ENCODE data around the gene ST7.

Gene ST7

DNA sequence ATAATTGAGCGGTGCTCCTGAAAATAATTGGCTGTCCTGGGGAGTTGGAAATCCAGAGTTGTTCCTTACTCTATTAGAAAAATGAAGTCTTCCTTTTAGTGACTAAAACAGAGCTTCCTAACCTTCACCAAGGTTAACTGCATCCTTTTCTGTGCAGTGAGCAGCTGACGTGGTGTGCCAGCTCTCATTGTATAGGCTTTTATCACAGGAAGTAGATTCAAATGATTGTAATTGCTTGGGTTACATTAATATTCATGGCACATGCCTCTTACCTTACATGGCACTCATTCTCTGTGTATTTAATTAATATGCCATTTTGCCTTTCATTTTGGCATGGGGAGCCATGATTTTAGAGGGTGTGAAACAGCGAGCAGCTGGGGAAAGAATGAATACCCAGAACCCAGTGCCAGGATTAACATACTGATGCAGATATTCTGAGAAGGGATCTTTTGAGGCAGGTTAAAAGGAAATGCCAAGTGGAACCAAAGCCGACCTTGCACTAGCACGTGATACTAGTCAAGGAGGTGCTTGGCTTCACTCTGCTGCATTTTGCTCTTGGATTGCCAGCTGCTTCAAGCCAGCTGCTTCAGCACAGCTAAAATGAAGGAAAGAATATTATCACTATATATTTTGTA is 115.3 kb downstream of the ST7 start:
- peak; percentile 72 for DNase-seq (ENCODE audit: low spot score)

DNA sequence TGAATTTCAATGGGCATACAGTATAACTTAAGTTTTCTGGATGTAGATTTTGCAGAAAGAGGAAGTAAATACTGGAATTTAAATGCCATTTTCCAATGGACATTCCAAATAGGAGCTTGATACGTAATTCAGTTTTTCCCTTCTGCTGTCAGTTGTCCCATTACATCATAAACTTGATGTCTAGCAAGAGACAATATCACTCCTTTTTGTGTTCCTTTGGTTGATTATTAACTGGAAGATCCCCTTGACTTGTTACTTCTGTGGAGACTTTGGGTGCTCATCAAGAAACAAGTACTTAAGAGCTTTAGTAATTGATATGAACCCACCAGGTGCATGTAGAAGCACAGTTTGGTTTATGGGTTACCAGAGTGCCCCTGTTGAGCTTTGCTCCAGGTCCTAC is 116.1 kb downstream of the ST7 start:
- DNase-seq (ENCODE audit: low spot score): no peak

DNA sequence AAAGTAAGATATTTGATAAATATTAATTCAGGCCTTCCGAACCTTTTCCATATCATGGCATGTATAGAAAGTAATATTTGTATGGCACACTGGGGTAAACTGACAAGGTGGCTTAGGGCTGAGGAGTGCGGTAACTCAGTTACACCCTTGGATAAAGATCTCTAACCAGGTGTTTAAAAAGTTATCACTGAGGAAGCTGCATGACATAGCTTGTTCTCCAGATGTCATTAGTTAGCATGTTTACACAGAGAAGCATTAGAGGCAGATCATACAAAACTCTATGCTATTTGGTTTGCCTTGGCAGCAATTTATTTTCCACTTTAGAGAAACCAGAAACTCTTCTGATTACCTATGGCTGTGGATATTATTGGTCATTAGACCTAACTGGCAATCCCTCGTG is 118.2 kb downstream of the ST7 start:
- DNase-seq (ENCODE audit: low spot score): no peak

DNA sequence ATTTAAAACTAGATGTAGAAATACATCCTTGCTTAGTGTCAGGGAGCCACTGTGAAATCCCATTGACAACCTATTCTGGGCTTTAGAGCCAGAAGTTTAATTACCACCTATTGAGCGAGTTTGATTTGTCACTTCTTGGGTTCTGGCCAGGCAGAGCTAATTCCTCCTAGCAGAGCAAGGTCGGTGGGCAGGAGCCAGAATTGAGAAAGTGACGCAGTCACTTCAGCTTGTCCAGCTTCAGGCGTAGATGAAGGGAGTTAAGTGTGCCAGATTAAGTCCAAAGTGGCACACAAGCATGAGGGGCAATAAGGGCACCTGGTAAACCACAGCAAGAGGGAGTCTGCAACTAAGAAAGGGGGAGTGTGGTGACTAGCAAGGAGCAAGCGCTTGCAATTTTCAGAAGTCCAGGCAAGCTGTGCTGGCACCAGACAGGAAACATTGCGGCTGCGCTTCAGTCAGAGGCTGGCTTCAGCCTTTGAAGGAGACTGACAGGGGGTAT is 119.4 kb downstream of the ST7 start:
- peak; percentile 94 for DNase-seq (ENCODE audit: low spot score)

DNA sequence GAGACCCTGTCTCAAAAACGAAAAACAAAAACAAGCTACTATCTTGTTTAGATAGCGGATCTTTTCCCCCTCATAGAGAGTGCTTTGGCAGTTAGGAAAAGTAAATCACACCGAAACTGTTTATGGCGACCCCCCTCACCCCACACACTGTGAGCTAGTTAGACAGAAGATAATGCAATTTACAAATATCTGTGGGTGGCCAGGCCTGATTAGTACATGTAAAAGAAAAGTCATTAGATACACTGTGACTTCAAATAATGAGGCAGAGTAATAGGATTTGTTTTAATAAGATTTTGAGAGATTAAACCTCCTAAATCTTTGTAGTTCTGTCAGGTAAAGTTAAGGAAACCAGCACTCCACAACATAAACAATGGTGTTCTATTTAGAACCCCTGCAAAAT is 121.1 kb downstream of the ST7 start:
- DNase-seq (ENCODE audit: low spot score): no peak

DNA sequence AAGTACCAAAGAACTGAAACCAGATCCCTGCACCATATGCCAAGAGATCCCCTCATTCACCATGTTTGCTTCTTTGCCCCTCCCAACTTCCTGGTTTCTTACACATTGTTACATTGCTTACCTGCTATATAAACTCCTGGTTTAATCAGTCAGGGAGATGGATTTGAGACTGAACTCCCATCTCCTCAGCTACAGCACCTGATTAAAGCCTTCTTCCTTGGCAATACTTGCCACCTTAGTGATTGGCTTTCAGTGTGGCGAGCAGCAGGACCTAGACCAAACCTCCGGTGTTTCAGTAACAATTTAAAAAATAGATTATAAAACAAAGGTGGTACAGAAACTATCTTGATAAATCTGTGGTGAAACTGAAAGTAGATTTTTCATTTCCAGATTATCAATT is 122.6 kb downstream of the ST7 start:
- no peak for DNase-seq (ENCODE audit: low spot score)

DNA sequence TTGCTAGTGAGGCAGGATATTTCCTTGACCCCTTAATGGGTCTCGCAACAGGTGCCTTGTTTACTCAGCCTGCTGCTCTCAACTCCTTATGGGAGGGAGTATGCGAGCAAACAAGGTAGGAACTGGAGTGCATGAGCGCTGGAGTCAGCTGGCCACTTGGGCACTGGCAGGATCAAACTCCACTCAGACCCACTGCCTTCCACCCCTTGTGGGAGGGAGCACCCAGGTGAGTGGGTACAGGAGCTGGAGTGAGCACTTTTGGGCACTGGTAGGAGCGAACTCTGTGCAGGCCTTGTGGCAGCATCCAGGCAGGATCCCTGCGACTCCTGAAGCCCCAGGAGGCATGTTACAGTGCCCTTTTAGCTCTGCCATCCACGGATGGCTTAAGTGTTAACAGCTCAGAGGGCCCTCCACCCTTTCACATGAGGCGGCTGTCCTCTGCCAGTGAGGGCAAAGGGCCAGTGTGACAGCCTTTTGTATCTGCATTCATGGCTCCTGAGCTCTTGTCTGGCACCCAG is 123.2 kb downstream of the ST7 start:
- peak; percentile 66 for DNase-seq (ENCODE audit: low spot score)

DNA sequence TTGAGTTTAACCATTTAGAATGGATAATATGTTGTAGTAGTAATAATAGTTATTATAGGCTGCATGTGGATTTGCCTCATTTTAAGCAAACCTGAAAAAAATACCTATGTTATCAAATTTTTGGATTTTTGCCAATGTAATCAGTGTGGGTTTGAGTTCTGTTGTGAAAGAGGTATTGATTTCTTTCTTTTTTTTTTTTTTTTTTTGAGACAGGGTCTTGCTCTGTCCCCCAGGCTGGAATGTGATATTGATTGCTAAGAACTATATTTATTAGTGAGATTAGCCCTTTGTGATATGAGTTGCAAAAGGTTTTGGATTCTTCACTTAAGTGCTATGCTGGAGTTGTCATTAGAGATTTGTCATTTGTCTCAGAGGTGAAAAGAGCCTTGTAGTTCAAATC is 124.4 kb downstream of the ST7 start:
- DNase-seq (ENCODE audit: low spot score): no peak

DNA sequence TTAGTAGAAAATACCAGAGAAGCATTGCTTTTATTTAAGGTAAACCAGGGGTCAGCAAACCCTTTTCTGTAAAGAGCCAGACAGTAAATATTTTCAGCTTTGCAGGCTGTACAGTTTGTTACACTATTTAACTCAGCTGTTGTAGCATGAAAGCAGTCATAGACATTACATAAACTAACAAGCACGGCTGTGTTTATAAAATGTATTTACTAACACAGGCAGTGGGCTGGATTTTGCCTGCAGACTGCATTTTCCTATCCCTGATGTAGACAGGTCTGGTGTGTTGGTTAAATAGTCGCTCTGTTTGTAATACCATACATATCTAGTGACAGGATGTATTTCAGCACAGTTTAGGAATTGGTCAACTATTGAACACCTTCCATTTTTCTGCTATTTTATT is 129.3 kb downstream of the ST7 start:
- DNase-seq (ENCODE audit: low spot score): no peak

DNA sequence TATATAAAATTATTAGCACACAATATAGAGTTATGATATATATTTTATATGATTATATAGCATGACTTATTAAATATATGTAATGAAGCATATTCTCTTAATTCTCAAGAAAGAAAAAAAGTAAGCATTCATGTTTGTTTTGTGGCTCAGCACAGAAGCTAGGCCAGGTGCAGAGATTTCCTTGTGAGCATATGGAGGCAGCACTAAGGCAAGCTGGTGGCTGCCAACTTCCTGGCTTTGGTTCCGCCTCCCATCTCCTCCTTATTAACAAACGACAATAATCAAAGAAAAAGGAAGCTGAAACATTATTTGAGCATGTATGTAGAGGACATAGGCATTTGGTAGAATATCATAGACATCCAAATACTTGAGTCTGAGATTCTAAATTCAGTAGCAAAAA is 130.3 kb downstream of the ST7 start:
- DNase-seq (ENCODE audit: low spot score): peak; percentile 89

DNA sequence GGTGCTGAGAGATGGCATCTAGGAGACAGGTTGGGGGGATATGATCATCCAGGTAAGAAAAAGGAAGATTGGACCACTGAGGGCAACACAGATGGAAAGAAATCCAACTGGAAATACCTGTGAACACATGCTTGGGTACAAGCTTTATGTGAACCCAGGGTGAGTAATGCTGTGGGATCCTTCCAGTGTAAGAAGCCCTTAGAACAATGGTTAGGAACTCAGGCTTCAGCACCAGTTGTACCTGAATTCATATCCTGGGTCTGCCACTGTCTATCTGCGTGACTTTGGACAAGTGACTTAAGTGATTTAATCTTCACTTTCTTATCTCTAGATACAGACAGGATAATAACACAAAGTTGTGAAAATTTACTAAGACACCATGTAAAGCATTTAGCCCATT is 131.0 kb downstream of the ST7 start:
- DNase-seq (ENCODE audit: low spot score): peak; percentile 49

DNA sequence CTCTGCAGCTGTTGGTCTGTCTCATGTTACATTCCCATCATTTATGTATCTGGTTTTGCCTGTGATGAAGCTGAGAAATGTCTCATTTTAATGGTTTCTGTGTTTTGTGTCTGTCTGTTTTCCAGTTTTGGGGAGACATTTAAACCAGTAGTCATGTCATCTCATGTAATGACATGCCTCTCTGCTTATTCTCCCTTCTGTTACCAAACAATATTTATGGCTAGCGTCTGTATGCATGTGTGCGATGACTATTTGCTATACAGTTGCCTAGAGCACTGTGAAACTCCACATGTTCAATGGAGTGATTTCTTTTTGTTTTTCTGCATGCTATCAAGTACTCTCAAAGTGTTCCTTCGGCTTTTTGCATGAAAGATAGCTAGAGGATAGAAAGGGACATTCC is 132.0 kb downstream of the ST7 start:
- peak; percentile 54 for DNase-seq (ENCODE audit: low spot score)

DNA sequence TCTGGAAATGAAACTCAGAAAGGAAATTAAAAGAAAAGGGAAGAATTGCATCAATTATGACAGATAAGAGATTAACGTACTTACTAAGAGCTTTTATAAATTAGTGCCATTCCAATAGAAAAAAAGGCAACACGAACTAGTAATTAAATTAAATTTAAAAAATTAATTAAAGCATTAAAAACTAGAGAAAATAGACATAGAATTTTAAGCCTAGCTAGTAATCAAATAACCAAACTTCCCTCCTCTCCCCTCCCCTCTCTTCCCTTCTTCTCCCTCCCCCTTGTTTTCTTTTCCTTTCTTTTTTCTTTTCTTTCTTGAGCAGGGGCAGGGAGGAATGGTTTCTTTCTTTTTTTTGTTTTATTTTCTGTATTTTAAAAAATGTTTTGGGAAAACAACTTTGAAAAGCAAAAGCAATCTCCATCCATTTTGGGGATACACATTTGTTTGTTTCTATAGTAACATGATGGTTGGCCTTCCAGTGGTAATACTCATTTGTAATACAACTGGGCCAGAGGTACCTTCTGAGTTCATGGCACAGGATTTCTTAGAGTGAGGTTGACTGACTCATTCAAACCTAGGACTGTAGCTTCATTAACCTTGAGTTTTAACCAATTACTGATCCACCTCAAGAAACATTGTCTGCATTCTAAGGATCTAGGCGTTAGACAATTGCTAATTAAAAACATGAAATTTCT is 132.6 kb downstream of the ST7 start:
- no peak for DNase-seq (ENCODE audit: low spot score)

DNA sequence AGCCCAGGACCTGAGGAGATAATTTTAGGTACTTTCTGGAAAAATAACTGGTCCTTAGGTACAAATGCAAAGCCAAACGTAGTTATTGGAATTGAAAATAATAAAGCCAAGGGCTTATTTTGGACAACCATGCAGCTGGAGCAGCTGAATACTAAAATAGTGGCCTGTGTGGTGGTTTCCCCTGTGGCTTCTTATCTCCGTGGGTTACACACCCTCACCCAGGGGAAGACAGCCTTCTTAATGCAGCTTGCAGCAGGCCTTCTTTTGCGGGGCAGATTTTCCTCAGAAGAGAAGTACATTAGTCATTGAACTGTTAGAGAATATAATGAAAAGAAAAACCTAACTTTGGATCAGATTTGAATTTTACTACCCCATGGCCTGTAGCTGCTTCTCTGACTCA is 133.5 kb downstream of the ST7 start:
- no peak for DNase-seq (ENCODE audit: low spot score)

DNA sequence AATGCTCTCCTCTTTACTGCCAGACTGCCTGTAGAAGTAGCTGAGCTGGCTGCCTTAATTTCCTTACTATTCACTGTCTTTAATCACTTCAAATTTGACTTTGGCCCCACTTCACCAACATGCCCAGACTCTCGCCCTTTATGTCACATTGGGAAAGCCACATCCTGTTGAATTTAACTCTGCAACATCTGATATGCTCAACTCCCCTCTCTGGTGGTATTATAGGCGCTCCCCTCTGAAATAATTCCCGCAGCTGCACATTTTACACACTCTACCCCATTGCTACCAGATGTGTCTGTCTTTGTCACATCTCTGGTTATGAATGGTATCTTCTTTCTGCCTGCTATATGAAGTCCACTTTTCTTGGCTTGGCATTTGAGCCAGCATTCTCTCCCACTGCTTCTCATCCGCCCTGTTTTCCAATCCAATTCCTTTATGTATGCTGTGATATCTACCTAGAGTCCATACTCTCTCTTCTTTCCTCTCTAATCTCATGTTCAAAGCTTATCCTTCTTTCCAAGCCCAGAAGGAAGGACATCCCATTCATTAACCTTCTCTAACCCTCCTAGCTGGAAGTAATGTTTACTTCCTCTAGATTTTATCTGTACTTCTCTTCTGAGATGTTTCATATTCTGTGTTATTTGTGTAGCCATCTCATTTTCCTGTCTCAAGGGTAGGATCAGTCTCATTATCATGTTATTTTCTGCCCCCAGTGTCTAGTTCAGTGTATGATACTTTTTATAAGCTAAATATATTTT is 134.5 kb downstream of the ST7 start:
- no peak for DNase-seq (ENCODE audit: low spot score)

DNA sequence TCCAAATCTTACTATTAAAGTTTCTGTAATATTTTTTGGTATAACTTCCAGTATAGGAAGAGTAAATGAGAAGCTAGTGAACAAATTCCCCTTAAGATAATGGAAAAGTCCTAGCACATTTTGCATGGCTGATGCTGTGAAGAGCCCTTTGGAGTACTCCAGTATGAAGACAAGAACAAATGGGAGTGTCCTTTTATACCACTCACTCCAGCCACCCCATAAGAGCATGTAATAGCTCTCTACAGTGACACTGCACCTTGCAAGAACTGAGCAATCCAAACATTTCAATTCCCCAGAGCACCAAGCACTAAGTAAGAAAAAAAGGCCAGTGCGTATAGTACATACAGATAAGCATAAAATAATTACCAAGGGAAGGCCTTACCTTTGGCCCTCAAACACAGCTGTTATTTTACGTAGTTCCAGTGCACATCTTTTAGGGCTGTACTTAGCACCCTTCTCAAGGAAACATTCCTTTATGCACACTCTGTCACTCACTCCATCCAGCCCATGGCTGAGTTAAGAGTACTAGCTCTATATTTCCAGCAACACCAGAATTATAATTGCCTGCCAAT is 135.4 kb downstream of the ST7 start:
- no peak for DNase-seq (ENCODE audit: low spot score)

DNA sequence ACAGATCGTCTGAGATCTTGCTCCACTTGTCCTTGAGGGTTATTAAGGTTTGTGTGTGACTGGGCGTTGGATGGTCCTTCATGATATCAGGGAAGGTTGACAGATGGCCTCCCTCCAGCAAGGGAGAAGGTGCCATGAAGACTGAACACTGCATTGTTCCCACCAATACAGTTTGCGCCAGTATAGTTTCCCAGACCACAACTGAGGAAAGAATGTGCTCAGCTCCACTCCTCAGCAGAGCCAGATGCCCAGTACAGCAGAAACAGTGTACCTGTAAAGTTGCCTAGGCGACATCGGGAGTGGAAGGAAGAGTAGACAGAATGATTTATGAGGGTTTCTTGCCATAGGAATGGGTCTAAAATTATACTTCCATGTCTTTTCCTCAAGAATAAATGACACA is 137.5 kb downstream of the ST7 start:
- DNase-seq (ENCODE audit: low spot score): no peak

DNA sequence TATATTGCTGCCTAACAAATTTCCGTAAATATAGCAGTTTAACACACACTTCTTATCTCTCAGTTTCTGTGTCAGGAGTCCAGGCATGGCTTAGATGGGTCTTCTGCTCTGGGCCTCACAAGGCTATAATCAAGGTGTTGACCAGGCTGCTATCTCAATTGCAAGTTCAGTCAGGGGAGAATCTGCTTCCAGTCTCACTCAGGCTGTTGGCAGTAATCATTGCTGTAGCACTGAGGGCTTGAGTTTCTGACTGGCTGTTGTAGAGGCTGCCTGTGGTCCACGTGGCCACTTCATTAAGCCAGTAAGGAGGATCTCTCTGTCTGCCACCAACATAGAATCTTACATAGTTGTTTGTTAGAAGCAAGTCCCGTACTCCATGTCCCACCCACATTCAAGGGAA is 138.4 kb downstream of the ST7 start:
- DNase-seq (ENCODE audit: low spot score): no peak

DNA sequence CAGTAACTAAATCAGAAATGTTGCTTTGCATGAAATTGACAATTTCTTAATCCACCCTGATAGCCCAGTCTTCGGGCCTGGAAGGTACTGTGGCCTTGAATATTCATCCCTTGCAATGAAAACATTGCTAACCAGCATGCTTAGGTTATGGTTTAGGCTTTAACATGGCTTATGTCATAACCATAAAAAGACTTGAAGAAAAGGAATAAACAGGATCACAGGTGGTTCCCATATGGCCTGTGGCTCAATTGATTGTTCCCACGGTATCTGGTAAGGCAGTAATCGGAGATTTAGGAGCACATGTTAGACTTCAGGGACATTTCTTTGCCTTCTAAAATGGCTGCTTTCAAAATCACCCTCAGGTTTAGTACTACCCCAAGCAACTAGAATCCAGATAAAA is 139.5 kb downstream of the ST7 start:
- no peak for DNase-seq (ENCODE audit: low spot score)

DNA sequence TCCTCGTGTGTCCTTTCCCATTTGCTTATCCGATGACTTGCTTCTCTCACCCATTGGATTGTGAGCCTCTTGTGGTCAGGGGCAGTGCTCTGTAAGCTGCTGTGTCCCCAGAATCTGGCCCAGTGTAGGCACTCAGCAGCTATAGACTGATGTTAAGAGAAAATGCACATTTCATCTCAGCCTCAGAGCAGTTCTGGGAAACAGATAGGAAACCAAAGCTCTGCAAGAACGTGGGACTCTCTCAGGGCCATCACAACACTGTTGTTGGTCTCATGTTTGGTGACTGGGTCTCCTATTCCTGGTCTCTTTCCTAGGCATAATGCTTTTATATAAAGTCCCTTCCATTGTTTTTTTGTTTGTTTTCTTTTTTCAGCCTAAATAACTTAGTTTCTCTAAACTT is 141.2 kb downstream of the ST7 start:
- no peak for DNase-seq (ENCODE audit: low spot score)

DNA sequence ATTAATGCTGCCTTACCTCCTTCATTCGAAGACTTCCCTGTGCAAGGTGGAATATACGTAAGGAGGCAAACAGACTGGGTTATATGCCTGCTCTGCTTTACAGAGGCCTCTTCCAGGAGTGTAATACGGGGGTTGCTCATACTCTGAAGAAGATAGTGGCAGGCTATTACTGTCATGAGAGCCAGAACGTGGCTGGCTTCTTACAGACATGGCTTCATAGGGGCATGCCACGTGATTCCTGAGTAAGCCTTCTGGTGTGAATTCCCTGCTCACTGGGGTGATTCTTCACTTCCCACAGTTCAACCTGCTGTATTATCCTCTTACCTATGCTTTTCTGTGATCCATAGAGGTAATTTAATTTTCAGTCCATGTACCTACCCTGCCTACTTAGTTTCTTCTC is 141.8 kb downstream of the ST7 start:
- DNase-seq (ENCODE audit: low spot score): peak; percentile 53

DNA sequence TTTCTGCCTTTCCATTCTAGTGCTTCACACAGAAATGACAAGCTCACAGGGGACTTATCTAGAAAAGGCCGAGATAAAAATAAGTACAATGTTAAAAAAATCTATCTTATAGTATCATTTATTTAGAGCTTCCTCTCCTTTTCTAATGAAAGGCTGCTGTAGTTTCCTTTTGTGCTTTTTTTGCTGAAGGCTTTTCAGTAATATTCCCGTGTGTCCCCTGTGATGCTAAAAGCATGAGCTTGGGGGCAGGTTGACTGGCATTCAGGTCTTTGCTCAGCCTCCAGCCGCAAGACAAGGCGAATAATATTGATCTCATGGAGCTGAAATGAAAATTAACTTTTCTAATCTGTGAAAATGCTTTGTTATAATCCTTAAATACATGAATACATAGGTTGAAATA is 143.0 kb downstream of the ST7 start:
- peak; percentile 54 for DNase-seq (ENCODE audit: low spot score)

DNA sequence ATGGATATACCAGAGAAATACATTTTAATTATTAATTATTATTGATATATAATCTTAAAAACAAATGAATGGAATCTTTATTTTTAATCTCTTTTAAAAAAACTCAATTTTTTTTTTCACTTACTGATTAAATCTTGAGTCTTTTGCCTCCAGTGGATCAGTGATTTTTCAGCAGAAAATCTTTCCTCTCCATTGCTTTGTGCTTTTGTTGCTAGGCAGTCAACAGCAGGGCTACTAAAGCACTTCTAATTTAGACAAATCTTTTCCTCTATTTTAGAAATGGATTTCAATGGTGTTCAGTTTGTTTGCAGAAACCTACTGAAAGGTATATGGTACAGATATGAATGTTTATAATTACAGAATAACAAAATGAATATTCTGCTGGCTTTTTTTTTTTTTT is 143.6 kb downstream of the ST7 start:
- no peak for DNase-seq (ENCODE audit: low spot score)
